Prostate gland (tissue), 2 donors: ENCODE results near the gene TRAF3. TPM values are rescaled to one million over a fixed set of nuclear protein-coding genes. Genes with fewer than 3 reads are reported as not detected.

Experiments
- DNase-seq: peaks from one replicate; pipeline ENCODE4 v3.0.0-alpha.2; 2019; ENCODE audit warnings: low spot score
- H3K27ac ChIP-seq, 2 donors: fragments of 200-600 bp; sonication (generic); 2 replicates each; pipeline ENCODE4 v1.5.1; 2017 to 2019
- H3K27me3 ChIP-seq: fragments of 200-600 bp; sonication (generic); replicated peaks from 2 replicates; pipeline ENCODE4 v1.5.1; 2019; ENCODE audit not compliant: insufficient read depth
- H3K36me3 ChIP-seq, 2 donors: fragments of 200-600 bp; sonication (generic); 1 replicate in 1 of 2; 2 replicates in 1 of 2; pipeline versions ENCODE4 v1.5.1 to v1.8.1; 2017 to 2019
- H3K4me1 ChIP-seq: fragments of 200-600 bp; sonication (generic); replicated peaks from 2 replicates; pipeline ENCODE4 v1.5.1; 2019
- H3K4me3 ChIP-seq, 2 donors: fragments of 200-600 bp; sonication (generic); 2 replicates each; pipeline ENCODE4 v1.5.1; 2017 to 2019
- H3K9me3 ChIP-seq: fragments of 200-600 bp; sonication (generic); 2 replicates; pipeline ENCODE4 v1.5.1; 2017
- POLR2A ChIP-seq: fragments of 450-650 bp; IDR thresholded peaks from one replicate; pipeline ENCODE4 v1.6.1; 2016; ENCODE audit warnings: antibody characterized with exemption, mild to moderate bottlenecking
- POLR2AphosphoS5 ChIP-seq: sonication (generic); formaldehyde crosslinking; IDR thresholded peaks from one replicate; pipeline ENCODE4 v1.6.1; 2017; ENCODE audit warnings: antibody characterized with exemption
- WGBS: methylation state at CpG from one replicate; pipeline ENCODE4 v1.1.5; 2018; 5-methylcytosine and 5-hydroxymethylcytosine counted together
- intact Hi-C: fragments of 100-400 bp; cut with DNase I; formaldehyde crosslinking; loops from one replicate; pipeline ENCODE4 v1.14.2; 2022
- total RNA-seq, 2 donors: library from RNA; depleted of rRNA; stranded (reverse); fragments of >200 nt; gene quantifications; one replicate each; pipeline ENCODE4 v1.1.0, GENCODE V29; 2016
- TF ChIP-seq, protein P1 (sequence below), 4 experiments: fragments of 200-600 bp in 2 of 4; fragments of 450-650 bp in 2 of 4; sonication (generic) in 2 of 4; IDR thresholded peaks; 1 replicate in 3 of 4; 2 replicates in 1 of 4; pipeline ENCODE4 v1.5.1; 2016 to 2019; ENCODE audit warnings: antibody characterized with exemption in 4 of 4, mild to moderate bottlenecking in 2 of 4, moderate library complexity in 2 of 4

TRAF3 gene
- total RNA-seq, 2 donors from 2014 or later = 8.3 to 22.0 TPM

DNA sequence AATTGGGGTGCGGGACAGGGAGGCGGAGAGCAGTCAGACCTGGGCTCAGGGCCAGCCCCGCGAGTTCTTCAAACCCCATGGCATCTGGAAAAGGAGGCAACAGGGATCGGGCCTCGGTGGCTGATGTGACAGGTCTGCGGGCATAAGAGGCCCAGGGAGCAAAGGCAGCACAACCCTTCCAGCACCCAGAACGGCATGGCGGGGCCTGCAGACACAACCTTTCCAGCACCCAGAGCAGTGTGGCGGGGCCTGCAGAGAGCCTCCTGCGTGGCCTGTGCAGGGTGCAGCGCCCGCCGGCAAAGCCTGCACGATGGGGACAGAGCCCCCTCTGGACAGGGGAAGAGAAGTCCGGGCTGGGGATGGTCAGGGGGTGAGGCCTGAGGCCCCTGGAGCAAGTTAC lies 26.2 kb upstream of the TRAF3 start:
- H3K27ac ChIP-seq = no peak overlapping the region
- no peaks in the 10 kb centered on the region for H3K27me3 ChIP-seq
- H3K36me3 ChIP-seq = no peaks in the 10 kb centered on the region
- TF ChIP-seq POLR2A = no peak
- TF ChIP-seq, protein P1, sequence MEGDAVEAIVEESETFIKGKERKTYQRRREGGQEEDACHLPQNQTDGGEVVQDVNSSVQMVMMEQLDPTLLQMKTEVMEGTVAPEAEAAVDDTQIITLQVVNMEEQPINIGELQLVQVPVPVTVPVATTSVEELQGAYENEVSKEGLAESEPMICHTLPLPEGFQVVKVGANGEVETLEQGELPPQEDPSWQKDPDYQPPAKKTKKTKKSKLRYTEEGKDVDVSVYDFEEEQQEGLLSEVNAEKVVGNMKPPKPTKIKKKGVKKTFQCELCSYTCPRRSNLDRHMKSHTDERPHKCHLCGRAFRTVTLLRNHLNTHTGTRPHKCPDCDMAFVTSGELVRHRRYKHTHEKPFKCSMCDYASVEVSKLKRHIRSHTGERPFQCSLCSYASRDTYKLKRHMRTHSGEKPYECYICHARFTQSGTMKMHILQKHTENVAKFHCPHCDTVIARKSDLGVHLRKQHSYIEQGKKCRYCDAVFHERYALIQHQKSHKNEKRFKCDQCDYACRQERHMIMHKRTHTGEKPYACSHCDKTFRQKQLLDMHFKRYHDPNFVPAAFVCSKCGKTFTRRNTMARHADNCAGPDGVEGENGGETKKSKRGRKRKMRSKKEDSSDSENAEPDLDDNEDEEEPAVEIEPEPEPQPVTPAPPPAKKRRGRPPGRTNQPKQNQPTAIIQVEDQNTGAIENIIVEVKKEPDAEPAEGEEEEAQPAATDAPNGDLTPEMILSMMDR (IDR thresholded peaks at IDR 0.05) = no peak
- no peak for TF ChIP-seq POLR2AphosphoS5
- H3K4me1 ChIP-seq = no peaks in the 10 kb centered on the region
- WGBS = 83% methylated on average over 16 of the region's 16 CpGs
- intact Hi-C loops = no loop called here
- no peaks in the 10 kb centered on the region for H3K9me3 ChIP-seq
- DNase-seq = no peak
- H3K4me3 ChIP-seq = no peak overlapping the region

DNA sequence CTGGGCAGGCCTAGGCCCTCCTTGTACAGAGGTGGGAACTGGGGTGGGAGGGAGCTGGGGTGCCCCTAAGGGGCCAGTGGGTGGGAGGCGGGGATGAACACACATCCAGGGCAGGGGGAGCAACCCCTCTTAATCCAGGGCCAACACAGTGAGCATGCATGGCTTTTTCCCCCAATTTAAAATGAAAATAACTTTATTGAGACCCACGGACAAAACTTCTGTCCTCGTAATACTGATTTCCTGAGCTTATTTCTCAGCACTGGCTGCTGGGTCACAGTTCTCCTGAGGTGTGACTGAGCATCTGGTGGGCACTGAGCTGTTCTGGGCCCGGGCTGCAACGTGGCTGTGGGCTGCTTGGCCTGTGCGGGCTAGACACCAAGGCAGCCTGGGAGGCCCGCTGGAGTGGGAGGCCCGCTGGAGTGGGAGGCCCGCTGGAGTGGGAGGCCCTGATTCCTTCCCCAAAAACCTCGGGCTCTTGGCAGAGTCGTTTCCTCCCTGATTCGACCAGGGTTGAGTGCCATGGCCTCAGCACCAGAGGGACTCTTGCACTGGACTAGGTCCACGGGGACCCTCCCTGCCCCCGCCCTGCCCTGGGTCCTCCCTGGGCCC lies 24.9 kb upstream of the TRAF3 start:
- Histone ChIP-seq H3K36me3 (no peaks in the 10 kb centered on the region), H3K4me1 (no peaks in the 10 kb centered on the region), H3K27me3 (no peaks in the 10 kb centered on the region), H3K4me3 (no peak overlapping the region), H3K27ac (no peak overlapping the region), H3K9me3 (no peaks in the 10 kb centered on the region)
- intact Hi-C loops = no loop called here
- TF ChIP-seq, protein P1 (IDR thresholded peaks at IDR 0.05) = no peak
- TF ChIP-seq POLR2AphosphoS5 = no peak
- TF ChIP-seq POLR2A = no peak
- DNase-seq = no peak
- 83% methylated on average over 14 of the region's 14 CpGs for WGBS

DNA sequence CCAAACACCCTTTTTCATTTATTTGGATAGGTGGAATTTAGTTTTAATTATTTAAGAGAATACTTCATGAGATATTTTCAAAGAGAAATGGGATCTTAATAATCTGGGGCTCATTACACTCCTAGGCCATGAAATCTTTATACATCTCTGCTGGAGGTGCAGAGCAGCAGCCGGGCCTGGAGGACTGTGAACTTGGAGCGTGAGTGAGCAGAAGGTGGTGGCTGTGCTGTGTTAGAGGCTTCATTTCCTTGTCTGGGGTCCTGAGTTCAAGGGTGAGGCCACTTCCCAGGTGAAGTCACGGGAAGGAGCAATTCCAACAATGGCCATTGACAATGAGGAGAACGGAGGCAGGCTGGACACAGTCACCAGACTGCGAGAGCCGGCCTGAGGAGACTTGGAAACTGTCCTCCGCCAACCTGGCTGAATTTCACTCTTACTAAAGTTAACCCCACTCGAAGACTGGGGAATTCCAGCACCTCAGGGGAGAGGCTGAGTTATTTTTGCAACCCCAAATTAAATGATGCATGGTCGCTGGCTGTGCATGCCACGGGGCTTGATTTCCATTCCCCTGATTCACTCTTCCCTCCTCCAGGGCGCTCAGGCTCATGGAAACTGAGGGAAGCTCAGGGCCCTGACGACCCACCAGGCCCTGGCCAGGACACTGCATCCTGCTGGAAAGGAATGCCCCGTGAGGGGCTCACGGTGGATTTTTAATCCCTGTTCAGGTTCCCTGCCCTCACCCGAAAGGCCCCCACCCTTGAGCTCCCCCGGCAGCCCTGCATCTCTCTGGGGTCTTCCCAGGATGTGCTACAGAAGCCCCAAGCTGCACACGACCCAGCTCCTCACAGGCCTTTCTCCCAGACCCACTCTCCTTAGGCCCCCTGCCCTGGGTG lies 22.6 kb upstream of the TRAF3 start:
- H3K9me3 ChIP-seq = no peaks in the 10 kb centered on the region
- TF ChIP-seq, protein P1 (IDR thresholded peaks at IDR 0.05) = no peak
- no peak for TF ChIP-seq POLR2AphosphoS5
- TF ChIP-seq POLR2A = no peak
- H3K27ac ChIP-seq = no peak overlapping the region
- H3K4me3 ChIP-seq = no peak overlapping the region
- no peaks in the 10 kb centered on the region for H3K27me3 ChIP-seq
- WGBS = 90% methylated on average over 17 of the region's 17 CpGs
- intact Hi-C loops = no loop called here
- DNase-seq = no peak
- no peaks in the 10 kb centered on the region for H3K4me1 ChIP-seq
- no peaks in the 10 kb centered on the region for H3K36me3 ChIP-seq

DNA sequence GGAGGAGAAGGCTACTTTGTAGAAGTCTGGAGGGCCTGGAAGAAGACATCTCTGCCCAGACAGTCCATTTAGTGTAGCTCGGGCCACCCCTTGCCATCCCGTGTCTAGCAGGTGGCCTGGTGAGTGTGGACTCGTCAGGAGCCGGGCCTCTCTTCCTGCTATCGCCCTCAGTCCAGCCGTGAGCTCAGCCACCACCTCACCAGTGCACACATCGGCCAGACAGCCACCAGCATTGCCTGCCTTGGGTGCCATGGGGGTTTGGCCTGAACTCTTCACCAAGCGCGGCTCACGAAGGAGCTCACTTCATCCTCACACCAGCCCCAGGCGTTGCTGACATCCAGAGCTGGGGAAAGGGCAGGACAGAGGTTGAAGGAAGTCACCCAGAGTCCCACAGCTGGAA lies 19.6 kb upstream of the TRAF3 start:
- TF ChIP-seq, protein P1 (IDR thresholded peaks at IDR 0.05) = no peak
- TF ChIP-seq POLR2A = no peak
- no peak for TF ChIP-seq POLR2AphosphoS5
- no peaks in the 10 kb centered on the region for H3K27me3 ChIP-seq
- no peak overlapping the region for H3K4me3 ChIP-seq
- DNase-seq = no peak
- no peak overlapping the region for H3K27ac ChIP-seq
- H3K36me3 ChIP-seq = no peaks in the 10 kb centered on the region
- intact Hi-C loops = no loop called here
- no peaks in the 10 kb centered on the region for H3K9me3 ChIP-seq
- 94% methylated on average over 11 of the region's 11 CpGs for WGBS
- no peaks in the 10 kb centered on the region for H3K4me1 ChIP-seq

DNA sequence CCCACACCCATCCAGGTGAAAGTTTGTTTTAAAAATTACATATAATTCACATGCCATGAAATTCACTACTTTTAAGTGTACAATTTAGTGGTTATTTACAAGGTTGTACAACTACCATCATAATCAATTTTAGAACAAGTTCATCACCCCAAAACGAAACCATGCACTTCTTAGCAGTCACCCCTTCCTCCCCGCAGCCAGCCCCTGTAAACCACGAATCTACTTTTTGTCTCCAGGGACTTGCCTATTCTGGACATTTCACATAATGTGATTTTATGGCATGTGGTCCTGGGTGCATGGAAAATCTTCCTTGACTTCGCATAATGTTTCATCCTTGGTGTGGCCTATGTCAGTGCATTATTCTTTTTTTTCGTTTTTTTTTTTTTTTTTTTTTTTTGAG lies 19.2 kb upstream of the TRAF3 start:
- no peak for DNase-seq
- TF ChIP-seq, protein P1 (IDR thresholded peaks at IDR 0.05) = no peak
- TF ChIP-seq POLR2A (no peak), POLR2AphosphoS5 (no peak)
- intact Hi-C loops = no loop called here
- no peaks in the 10 kb centered on the region for H3K9me3 ChIP-seq
- WGBS = 89% methylated on average over 5 of the region's 5 CpGs
- H3K4me3 ChIP-seq = no peak overlapping the region
- H3K36me3 ChIP-seq = no peaks in the 10 kb centered on the region
- H3K27me3 ChIP-seq = no peaks in the 10 kb centered on the region
- H3K4me1 ChIP-seq = no peaks in the 10 kb centered on the region
- no peak overlapping the region for H3K27ac ChIP-seq
